PFSK-1 (cell line): ENCODE data around the gene PHACTR1.

Source experiments
- FOXP2 ChIP-seq: optimal IDR thresholded peaks from 2 replicates; pipeline ENCODE3; 2011; ENCODE audit warnings: borderline replicate concordance, control low read depth, inconsistent platforms; ENCODE audit not compliant: insufficient read depth; ENCODE audit errors: extremely low read length, extremely low read depth
- POLR2AphosphoS5 ChIP-seq: IDR thresholded peaks from 2 replicates; pipeline ENCODE4 v1.6.1; 2012; ENCODE audit warnings: low read depth, mild to moderate bottlenecking, control low read depth, low read length, moderate library complexity
- REST ChIP-seq, 2 experiments: IDR thresholded peaks; 2 replicates each; pipeline versions ENCODE4 v1.6.1 to v1.8.0; 2011 to 2012; ENCODE audit warnings: low read depth in 2 of 2, low read length in 2 of 2, control low read depth in 1 of 2, inconsistent platforms in 1 of 2, mild to moderate bottlenecking in 1 of 2, moderate library complexity in 1 of 2; ENCODE audit not compliant: insufficient read depth in 1 of 2
- SIN3A ChIP-seq: IDR thresholded peaks from 2 replicates; pipeline ENCODE4 v1.6.1; 2012; ENCODE audit warnings: mild to moderate bottlenecking, low read length, moderate library complexity, borderline replicate concordance; ENCODE audit not compliant: insufficient read depth
- TAF1 ChIP-seq: IDR thresholded peaks from 2 replicates; pipeline ENCODE4 v1.6.1; 2012; ENCODE audit warnings: low read length, control low read depth, borderline replicate concordance; ENCODE audit not compliant: insufficient read depth

- no peak for TF ChIP-seq SIN3A
- no peak for TF ChIP-seq POLR2AphosphoS5
- no peak for TF ChIP-seq TAF1
- TF ChIP-seq REST (IDR thresholded peaks at IDR 0.05; ENCODE audit: insufficient read depth in 1 of 2, low read depth in 2 of 2, low read length in 2 of 2), result no peak
- TF ChIP-seq FOXP2, result no peak
These were observed 36.5 kb downstream of the PHACTR1 start for GRCh38 chr6:12753036-12753435.
